Sigmoid colon (tissue), 7 donors: Measurements from ENCODE around the gene ERGIC1. TPM values are rescaled to one million over a fixed set of nuclear protein-coding genes. Genes with fewer than 3 reads are reported as not detected.

Experiments
- DNase-seq: peaks from one replicate; pipeline ENCODE4 v3.0.0-alpha.2; 2019
- H3K27ac ChIP-seq, 4 donors: fragments of 200-600 bp; sonication (generic); one replicate each; pipeline ENCODE4 v1.5.1; 2016 to 2019; ENCODE audit warnings: mild to moderate bottlenecking in 1 of 4
- H3K27me3 ChIP-seq, 3 donors: fragments of 200-600 bp; sonication (generic); one replicate each; pipeline ENCODE4 v1.5.1; 2019; ENCODE audit warnings: mild to moderate bottlenecking in 1 of 3
- H3K36me3 ChIP-seq, 4 donors: fragments of 200-600 bp; sonication (generic); one replicate each; pipeline ENCODE4 v1.5.1; 2016 to 2019
- H3K4me1 ChIP-seq, 4 donors: fragments of 200-600 bp; sonication (generic); one replicate each; pipeline ENCODE4 v1.5.1; 2017 to 2019
- H3K4me3 ChIP-seq, 4 donors: fragments of 200-600 bp; sonication (generic); one replicate each; pipeline ENCODE4 v1.5.1; 2017 to 2019; ENCODE audit warnings: mild to moderate bottlenecking in 2 of 4, moderate library complexity in 1 of 4
- H3K9me3 ChIP-seq, 4 donors: fragments of 200-600 bp in 3 of 4; sonication (generic) in 3 of 4; one replicate each; pipeline versions ENCODE4 v1.5.1 to v1.6.1; 2013 to 2019
- EP300 ChIP-seq, 4 donors: sonication (generic); formaldehyde crosslinking; IDR thresholded peaks; one replicate each; pipeline ENCODE4 v1.6.1; 2017; ENCODE audit warnings: antibody characterized with exemption in 4 of 4
- POLR2A ChIP-seq, 2 donors: fragments of 450-650 bp; IDR thresholded peaks; one replicate each; pipeline ENCODE4 v1.6.1; 2016; ENCODE audit warnings: antibody characterized with exemption in 2 of 2, mild to moderate bottlenecking in 2 of 2, moderate library complexity in 2 of 2
- POLR2AphosphoS5 ChIP-seq, 4 donors: sonication (generic); formaldehyde crosslinking; IDR thresholded peaks; one replicate each; pipeline ENCODE4 v1.6.1; 2017; ENCODE audit warnings: antibody characterized with exemption in 4 of 4
- WGBS, 2 donors: extraction: QIAGEN DNeasy Blood & Tissue Kit; methylation state at CpG; one replicate each; pipeline ENCODE4 v1.1.7; 2013; 5-methylcytosine and 5-hydroxymethylcytosine counted together
- intact Hi-C: fragments of 100-400 bp; cut with DNase I; formaldehyde crosslinking; loops from one replicate; pipeline ENCODE4 v1.15.1; 2023
- polyA plus RNA-seq, 3 donors: library from polyadenylated mRNA; stranded (reverse); fragments of 200-250 nt; gene quantifications; one replicate each; pipeline ENCODE4 v1.2.3, GENCODE V29; 2013
- total RNA-seq, 4 donors: library from RNA; depleted of rRNA; stranded (reverse); fragments of >200 nt; gene quantifications; one replicate each; pipeline ENCODE4 v1.1.0, GENCODE V29; 2016
- TF ChIP-seq, protein P1 (sequence below), 4 experiments: fragments of 450-650 bp in 3 of 4; fragments of 200-600 bp in 1 of 4; IDR thresholded peaks; one replicate each; pipeline ENCODE4 v1.5.1; 2016 to 2019; ENCODE audit warnings: antibody characterized with exemption in 4 of 4, mild to moderate bottlenecking in 3 of 4, moderate library complexity in 2 of 4
- donor health status: healthy with polysubstance abuse.
- donor health status: Bipolar disorder and iron deficiency.
- donor health status: healthy.

Gene ERGIC1
- total and polyA plus RNA-seq, 7 donors = 80.6 to 160 (median 117) TPM

DNA sequence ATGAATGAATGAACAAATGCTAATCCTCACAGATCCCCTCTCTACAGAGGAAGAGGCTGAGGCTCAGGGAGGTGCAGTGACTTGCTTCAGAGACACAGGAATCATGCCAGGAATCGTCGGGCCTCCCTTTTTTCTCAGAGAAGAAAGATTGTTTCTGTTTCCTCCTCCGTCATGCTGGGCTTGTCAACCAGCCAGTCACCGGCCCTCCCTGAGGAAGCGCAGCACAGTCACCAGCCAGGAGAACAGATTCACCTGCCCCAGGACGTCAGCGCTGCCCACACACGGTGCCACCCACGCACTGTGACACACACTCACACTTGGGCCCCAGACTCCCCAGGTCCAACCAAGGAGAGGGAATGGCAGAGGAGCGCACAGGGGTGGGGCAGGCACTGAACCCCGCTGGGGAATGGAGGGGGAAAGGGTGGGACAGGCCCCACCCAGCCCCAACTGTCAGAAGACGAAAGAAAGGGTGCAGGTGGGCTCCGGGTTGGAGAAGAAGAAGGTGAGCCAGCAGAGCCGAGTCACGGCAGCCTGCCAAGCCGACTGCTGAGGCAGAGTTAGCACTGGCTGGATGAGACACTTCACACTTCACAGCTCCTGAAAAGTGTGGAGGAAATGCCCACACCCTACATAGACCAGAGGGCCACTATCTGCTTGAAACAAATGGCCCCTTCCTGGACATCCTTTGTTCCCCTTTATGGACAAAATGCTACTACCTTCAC lies 13.8 kb upstream of the ERGIC1 start:
- 16 to 64% methylated on average over 16 of the region's 16 CpGs for whole genome bisulfite sequencing, 2 donors
- peak in 1 of 4 donors; percentile 32 for TF ChIP-seq POLR2AphosphoS5 (IDR thresholded peaks at IDR 0.05)
- TF ChIP-seq, protein P1, sequence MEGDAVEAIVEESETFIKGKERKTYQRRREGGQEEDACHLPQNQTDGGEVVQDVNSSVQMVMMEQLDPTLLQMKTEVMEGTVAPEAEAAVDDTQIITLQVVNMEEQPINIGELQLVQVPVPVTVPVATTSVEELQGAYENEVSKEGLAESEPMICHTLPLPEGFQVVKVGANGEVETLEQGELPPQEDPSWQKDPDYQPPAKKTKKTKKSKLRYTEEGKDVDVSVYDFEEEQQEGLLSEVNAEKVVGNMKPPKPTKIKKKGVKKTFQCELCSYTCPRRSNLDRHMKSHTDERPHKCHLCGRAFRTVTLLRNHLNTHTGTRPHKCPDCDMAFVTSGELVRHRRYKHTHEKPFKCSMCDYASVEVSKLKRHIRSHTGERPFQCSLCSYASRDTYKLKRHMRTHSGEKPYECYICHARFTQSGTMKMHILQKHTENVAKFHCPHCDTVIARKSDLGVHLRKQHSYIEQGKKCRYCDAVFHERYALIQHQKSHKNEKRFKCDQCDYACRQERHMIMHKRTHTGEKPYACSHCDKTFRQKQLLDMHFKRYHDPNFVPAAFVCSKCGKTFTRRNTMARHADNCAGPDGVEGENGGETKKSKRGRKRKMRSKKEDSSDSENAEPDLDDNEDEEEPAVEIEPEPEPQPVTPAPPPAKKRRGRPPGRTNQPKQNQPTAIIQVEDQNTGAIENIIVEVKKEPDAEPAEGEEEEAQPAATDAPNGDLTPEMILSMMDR (IDR thresholded peaks at IDR 0.05) = no peak
- intact Hi-C loops = no loop called here
- Histone ChIP-seq H3K36me3 (no peaks in the 10 kb centered on the region), H3K4me3 (no peak overlapping the region), H3K27ac (peak overlapping the region in 1 of 4 donors; percentile 4), H3K4me1 (peaks cover 0 to 6% (median 0%) of the 10 kb centered on the region in 4 donors), H3K27me3 (no peaks in the 10 kb centered on the region), H3K9me3 (peaks cover 0 to under 1% (median 0%) of the 10 kb centered on the region in 4 donors)
- peak; percentile 82 for DNase-seq

DNA sequence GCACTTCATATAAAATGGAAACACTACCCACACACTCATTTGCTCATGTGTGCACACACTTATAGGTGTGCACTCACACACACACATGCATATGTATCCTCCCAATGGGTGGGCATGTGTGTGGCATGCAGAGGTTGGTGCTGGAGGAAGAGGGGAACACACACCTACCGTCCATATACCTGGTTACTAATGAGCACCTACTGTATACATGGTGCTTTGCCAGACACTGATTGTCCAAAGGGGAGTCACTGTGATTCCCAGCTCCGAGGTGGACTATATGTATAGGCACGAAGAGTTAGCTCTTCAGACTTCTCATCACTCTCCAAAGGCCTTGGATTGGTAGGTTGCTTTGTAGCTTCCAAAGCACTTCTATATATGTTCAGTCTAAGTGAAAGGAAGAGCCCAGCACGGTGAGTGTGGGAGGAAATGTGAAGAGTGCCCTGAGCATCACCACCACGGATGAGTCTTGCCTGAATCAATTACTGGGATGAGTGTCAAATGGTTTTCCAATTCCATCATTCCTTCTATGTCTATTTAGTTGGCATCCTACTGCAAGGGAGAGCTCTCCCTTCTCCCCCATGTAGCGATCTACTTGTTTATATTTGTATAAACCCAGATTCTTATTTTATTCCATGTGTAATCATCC lies 12.6 kb upstream of the ERGIC1 start:
- 82 to 86% methylated on average over 6 of the region's 6 CpGs for WGBS, 2 donors
- Histone ChIP-seq H3K4me1 (peaks cover 0 to 6% (median 0%) of the 10 kb centered on the region in 4 donors), H3K27me3 (no peaks in the 10 kb centered on the region), H3K36me3 (no peaks in the 10 kb centered on the region), H3K9me3 (peaks cover 0 to 6% (median 2%) of the 10 kb centered on the region in 4 donors), H3K4me3 (no peak overlapping the region), H3K27ac (no peak overlapping the region)
- no peak for DNase-seq
- TF ChIP-seq, protein P1 (IDR thresholded peaks at IDR 0.05) = no peak
- TF ChIP-seq EP300 (IDR thresholded peaks at IDR 0.05) (no peak), POLR2AphosphoS5 (IDR thresholded peaks at IDR 0.05) (no peak), POLR2A (IDR thresholded peaks at IDR 0.05) (no peak)
- intact Hi-C loops = no loop called here

DNA sequence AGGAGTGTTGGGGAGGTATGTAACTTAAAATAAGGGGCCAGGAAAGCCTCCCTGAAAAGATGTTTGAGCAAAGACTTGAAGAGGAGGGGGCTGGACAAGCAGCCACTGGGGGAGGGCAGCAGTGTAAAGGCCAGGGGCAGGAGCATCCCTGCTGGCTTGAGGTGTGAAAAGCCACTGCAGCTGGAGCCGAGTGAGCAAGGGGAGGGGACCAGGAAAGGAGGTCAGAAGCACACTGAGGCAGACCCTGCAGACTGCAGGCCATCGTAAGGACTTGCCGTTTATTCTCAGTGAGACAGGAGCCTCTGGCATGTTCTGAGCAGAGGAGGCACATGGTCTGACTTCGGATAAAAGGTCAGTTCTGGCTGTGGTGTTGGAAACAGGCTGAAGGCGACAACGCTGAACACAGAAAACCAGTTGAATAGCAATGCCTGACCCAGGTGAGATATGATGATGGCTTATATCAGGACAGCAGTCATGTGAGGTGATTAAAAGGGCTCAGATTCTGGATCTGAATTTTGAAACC lies 10.2 kb upstream of the ERGIC1 start:
- Histone ChIP-seq H3K4me3 (no peak overlapping the region), H3K27ac (no peak overlapping the region), H3K9me3 (peaks cover 0 to 6% (median 2%) of the 10 kb centered on the region in 4 donors), H3K36me3 (no peaks in the 10 kb centered on the region), H3K27me3 (no peaks in the 10 kb centered on the region), H3K4me1 (peaks cover 0 to 6% (median 0%) of the 10 kb centered on the region in 4 donors)
- no peak for DNase-seq
- intact Hi-C loops = no loop called here
- 83 to 86% methylated on average over 6 of the region's 6 CpGs for WGBS, 2 donors
- TF ChIP-seq POLR2AphosphoS5 (IDR thresholded peaks at IDR 0.05) (no peak), POLR2A (IDR thresholded peaks at IDR 0.05) (no peak), EP300 (IDR thresholded peaks at IDR 0.05) (no peak)
- TF ChIP-seq, protein P1 (IDR thresholded peaks at IDR 0.05) = no peak

DNA sequence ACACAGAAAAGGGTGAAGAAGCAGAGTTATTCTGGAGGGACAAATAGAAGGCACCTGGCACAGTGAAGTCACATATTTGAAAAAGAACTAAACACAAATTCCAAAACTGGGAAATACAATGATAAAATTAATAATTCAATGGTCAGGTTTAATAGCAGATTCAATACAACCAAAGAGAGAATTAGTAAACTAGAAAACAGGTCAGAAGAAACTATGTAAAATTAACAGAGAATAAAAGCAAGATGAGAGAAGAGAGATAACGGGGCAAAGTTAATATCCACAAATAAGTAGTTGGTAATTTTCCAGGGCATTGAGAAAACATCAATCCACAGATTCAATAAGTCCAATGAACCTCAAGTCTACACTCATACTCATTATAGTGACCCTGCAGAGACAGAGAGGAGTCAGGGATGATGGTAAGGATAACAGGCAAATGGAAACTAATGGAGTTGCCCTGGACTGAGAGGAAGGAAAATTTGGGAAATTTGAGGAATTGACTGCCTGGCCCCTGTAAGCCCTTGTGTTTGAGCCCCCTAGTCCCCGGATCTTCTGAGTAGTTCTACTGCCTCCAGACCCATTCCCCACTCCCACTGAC lies 8.3 kb upstream of the ERGIC1 start:
- Histone ChIP-seq H3K9me3 (peaks cover 0 to 6% (median 2%) of the 10 kb centered on the region in 4 donors), H3K27me3 (no peaks in the 10 kb centered on the region), H3K4me1 (no peaks in the 10 kb centered on the region), H3K36me3 (no peaks in the 10 kb centered on the region), H3K27ac (no peak overlapping the region), H3K4me3 (no peak overlapping the region)
- TF ChIP-seq, protein P1 (IDR thresholded peaks at IDR 0.05) = no peak
- WGBS, 2 donors = 43 to 50% methylated on average over 2 of the region's 2 CpGs
- intact Hi-C loops = no loop called here
- DNase-seq = no peak
